Diencephalon (tissue), 1 donor: ENCODE measurements around the gene CLCN5. TPM values are rescaled to one million over a fixed set of nuclear protein-coding genes. Genes with fewer than 3 reads are reported as not detected.

Source experiments
- small RNA-seq: library from RNA; depleted of rRNA; stranded (forward); fragments of <200 nt; gene quantifications from one replicate; pipeline ENCODE3, GENCODE V24; 2014
- total RNA-seq: library from RNA; depleted of rRNA; stranded (reverse); fragments of >200 nt; gene quantifications from one replicate; pipeline ENCODE4 v1.2.3, GENCODE V29; 2014

The CLCN5 gene
- total RNA-seq = 9.9 TPM

DNA sequence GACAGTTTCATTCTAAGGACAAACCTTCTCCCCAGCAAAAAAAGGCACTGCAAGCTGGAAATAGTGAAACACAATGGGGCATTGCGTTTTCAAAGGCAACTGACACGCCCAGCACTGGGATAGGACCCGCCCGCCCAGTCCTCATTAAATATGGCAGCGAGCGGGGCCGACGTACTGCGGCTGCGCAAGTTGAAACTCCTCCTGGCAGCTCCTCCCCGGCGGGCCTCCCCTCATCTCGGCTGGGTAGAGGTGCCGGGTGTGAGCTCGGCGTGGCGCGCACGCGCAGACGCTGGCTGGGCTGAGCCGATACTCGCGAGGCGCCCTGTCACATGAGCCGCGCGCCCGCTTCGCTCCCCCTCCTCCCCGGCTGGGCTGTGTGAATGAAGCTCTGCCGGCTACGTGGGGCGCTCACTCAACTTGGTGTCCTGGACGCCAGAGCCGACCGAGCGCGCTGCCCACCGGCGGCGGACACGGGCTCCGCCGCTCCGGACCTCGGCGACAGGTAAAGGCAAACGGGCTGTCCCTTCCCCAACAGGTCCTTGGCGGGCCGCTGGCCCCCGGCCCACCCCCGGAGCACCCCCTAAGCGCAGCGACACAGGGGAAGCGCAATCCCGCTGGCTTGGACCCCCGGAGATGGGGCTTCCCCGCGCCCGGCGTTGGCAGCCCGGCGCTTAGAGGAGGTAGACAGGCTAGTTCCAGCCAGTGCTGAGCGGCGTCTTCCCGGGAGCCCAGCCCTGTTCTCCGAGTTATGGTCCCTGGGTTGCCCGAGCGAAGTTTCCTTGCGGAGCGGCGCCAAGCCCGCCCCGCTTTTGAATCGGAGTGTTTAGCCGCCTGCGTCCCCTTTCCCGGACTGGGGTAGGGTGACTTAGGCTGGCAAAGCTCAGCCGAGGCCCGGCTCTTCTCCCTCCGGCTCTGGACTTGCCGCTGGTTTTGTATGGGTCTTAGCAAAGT, at the start of gene CLCN5:
CLCN5 (plus strand) TSS at position 306 of the 951 bp plus-strand sequence. CDS start 2,703 bp downstream, outside the sequence.

DNA sequence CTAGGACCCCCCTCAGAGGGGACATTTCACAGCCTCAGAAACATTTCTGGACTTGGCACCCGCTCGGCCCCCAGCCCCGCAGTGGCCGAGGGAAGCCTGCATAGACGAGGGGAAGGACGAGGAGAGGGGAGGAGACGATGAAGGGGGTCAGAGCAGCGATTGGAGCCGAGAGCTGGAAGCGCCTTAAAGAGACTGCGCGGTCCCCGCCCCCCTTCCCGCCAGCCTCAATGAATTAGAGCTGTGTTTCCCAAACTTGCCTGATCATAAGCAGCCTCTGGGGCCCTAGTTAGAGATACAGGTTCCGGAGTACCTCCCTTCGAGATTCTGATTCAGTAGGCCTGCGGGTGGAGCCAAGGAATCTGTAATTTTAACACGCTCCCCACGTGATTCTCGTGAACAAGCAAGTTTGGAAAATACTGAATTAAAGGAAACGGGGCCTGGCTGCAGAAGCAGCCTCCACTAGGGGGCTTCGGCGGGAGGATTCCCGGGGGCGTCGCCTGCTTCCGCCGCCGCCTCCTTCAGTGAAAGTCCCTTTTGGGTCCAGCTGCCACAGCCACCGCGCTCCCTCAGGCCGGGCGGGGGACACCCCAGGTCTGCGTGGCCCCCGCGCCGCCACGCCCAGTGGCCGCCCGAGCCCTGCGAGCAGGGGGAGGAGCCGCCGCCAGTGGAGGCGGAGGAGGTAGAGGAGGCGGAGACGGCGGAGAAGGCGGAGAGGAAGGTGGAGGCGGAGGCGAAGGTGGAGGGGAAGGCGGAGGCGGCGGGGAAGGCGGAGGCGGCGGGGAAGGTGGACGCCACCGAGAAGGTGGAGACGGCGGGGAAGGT, 43.4 kb upstream of the CLCN5 start, which contains the start of gene USP27X:
USP27X (plus strand) TSS at position 651 of the 822 bp plus-strand sequence. CDS start 824 bp downstream, outside the sequence.

Small RNA genes within 50 kb of the gene (small RNA-seq; reads per million reads assigned to genes)
- not detected for gene MIR188
- 3.2 reads per million, percentile 90 among the genes with 10 or more reads in this experiment for gene MIR362
- 113 reads per million, percentile 97 among the genes with 10 or more reads in this experiment for gene MIR500A
- gene MIR500B = 0.36 reads per million, percentile 34 among the genes with 10 or more reads in this experiment
- gene MIR501 = 75.2 reads per million, percentile 97 among the genes with 10 or more reads in this experiment
- gene MIR502 = 2.0 reads per million, percentile 87 among the genes with 10 or more reads in this experiment
- gene MIR532 = 94.0 reads per million, percentile 97 among the genes with 10 or more reads in this experiment
- gene MIR660 = 40.1 reads per million, percentile 96 among the genes with 10 or more reads in this experiment
- not detected for gene RNU6-421P

Other genes with a start within 250 kb of the CLCN5 start
- not detected for gene PAGE1, start 226.6 kb upstream of the CLCN5 start, total RNA-seq
- not detected for gene PAGE4, start 93.3 kb upstream of the CLCN5 start, total RNA-seq
- gene USP27X, start 43.1 kb upstream of the CLCN5 start, total RNA-seq = 17.5 TPM